OCI-M1 (cell line): ENCODE measurements around the gene VASH1.

Experiments used
- DNase-seq: peaks from one replicate; lab custom pipeline; 2025; lab: John Stamatoyannopoulos, UW

Gene VASH1

DNA sequence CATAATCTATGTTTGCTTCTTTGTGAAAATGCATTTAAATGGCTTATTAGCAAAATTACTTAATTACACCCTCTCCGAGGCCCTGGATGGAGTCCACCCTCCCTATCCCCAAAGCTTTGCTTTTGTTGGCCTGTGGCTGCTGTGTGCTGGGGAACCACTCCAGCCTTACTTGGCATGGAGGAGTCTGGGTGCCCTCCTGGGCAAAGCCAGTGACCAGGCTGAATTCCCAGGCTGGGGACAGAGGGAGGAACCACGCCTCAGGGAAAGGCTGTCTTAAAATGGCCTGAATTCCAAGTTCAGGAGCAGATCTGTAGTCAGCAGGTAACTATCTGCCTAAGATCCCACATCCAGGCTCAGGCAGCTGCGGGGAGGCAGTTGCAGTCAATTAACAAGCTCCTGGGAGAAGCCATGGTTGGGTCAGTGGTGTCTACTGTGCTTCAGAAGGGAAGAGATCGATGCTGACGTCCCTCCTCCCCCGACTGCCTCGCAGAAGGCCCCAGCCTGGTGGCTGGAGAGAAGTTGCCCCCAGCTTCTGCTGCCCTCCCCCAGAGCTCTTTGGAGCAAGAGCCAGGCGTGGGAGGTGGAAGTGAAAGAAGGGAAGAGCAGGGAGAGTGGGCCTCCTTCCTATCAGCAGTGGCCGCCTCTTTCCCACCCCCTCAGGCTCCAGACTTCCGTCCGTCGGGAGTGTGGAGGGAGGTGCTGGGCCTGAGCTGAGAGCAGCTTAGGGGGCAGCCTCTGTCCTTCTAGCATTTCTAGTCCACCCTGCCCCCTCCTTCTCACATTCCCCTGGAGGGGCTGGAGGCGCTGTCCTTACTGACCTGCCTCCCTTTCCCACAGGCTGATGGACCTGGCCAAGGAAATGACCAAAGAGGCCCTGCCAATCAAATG is 11.3 kb downstream of the VASH1 start:
- DNase-seq, result peak; percentile 72

DNA sequence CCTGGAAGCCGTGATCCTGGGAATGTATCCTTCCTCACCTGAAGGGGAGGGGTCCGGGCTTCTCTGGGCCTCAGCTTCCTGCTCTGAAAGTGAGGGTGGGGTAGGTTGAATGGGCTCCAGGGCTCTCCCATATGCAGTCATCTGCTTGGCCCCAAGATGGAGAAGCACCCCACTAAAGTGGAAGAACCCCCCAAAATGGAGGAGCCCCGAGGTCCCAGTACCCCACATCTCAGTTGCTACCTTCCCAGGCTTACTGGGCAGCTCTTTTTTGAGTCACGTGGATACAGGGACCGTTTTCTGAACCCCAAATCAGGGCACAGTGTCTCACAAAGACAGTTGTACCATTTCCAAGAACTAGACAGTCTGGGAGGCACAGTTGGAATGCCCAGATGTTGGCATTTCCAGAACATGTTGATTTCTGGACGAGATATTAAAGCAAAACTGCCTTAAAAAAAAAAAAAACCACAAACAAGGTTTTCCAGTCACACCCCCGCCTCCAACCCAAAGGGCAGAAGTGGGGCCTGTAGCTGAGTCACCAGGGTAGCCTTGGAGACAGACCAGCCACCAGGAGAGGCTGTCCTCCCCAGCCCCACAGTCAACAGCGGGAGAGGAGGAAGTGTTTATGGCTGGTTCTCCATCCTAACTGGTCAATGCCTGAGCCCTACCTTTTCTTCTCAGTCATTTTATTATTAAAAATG is 12.1 kb downstream of the VASH1 start:
- DNase-seq, result peak; percentile 85

DNA sequence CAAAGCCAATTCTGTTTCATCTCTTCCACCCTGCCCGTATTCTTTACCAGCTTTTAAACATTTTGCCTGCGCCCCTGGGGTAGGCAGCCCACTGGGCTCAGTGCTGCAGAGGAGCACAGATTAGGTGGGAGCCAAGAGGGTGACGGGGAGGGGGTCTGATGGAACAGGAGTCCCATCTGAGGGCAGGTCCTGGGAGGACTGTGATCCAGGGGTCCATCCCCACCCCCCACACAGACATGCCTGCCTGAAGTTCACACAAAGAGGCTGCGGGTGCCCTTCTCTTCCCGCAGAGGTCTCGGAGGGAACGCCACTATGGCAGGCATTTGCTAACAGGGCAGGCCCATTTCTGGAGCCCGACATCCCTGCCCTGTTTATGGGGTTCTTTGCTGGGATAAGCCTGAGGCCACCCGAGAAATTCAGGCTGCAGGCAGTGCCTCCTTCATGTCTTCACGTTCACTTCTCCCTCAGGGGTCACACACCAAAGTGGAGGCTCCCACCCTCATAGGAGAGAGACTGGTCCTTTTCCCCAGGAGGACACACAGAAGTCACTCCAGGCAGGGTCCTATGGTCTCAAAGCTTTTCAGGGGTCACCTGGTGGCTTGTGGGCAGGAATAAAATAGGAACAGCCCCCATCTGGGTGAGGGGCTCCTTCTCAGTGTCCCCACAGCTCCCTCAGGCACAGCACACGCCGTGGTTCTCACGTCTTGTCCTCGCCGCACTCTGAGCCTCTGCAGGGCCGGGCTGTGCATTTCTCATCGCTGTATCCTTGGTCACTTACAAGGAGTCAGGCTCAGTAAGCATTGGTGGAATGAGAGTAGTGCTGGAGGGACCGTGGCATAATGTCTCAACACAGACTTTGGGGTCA is 12.9 kb downstream of the VASH1 start:
- no peak for DNase-seq

DNA sequence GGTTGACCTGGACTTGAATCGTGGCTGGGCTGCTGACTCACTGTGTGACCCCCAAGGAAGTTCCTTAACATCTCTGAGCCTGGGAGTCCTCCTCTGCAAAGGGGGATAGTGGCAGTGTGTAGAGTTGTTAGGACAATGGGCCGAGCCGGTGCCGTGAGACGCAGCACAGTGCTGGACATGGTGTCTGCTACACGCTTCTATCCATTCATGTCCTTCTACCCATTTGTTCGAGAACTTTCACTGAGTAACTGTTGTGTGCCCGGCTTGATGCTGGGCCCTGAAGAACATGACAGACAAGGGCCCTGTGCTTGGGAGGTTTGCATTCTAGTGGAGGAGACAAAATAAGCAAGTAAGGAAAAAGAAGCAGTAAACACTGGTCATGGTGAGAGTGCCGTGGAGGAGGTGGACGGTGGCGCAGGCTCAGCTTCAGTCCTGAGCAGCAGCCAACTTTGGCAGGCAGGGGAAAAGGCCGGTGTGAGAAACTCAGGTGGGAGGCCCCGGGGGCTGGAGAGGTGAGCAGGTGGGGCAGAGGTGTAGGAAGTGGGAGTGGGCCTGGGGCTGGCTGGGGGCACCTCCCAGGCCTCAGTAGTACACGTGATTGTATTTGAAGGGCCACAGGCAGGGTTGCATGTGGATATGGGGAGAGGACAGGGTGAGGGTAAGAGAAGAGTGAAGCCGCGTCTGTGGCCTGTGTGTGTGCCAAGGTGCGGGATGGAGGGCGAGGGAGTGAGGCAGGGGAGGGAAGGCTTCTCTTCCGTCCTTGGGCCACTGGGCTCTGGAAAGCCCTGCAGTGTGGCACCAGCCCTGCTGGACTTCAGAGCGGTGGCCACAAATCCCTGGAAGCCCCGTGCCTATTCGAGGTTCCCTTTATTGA is 13.8 kb downstream of the VASH1 start:
- no peak for DNase-seq

DNA sequence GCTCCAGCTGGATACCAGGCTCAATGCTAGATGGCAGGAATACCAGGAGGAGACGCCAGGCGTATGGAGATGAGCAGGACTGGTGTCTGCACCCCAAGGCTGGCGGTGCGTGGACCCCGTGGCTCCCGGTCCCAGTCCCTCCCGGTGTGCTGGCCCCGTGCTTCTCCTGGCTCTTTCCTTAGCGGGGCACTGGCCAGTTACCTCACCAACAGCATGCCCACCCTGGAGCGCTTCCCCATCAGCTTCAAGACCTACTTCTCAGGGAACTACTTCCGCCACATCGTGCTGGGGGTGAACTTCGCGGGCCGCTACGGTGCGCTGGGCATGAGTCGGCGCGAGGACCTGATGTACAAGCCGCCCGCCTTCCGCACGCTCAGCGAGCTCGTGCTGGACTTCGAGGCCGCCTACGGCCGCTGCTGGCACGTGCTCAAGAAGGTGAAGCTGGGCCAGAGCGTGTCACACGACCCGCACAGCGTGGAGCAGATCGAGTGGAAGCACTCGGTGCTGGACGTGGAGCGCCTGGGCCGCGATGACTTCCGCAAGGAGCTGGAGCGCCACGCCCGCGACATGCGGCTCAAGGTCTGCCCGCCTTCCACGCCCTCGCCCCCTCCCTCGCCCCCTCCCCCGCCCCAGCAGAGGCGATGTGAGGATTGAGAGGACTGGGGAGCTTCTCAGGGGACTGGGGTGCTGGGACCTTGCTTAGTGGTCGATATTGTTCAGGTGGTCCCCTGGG is 14.6 kb downstream of the VASH1 start:
- DNase-seq, result no peak

DNA sequence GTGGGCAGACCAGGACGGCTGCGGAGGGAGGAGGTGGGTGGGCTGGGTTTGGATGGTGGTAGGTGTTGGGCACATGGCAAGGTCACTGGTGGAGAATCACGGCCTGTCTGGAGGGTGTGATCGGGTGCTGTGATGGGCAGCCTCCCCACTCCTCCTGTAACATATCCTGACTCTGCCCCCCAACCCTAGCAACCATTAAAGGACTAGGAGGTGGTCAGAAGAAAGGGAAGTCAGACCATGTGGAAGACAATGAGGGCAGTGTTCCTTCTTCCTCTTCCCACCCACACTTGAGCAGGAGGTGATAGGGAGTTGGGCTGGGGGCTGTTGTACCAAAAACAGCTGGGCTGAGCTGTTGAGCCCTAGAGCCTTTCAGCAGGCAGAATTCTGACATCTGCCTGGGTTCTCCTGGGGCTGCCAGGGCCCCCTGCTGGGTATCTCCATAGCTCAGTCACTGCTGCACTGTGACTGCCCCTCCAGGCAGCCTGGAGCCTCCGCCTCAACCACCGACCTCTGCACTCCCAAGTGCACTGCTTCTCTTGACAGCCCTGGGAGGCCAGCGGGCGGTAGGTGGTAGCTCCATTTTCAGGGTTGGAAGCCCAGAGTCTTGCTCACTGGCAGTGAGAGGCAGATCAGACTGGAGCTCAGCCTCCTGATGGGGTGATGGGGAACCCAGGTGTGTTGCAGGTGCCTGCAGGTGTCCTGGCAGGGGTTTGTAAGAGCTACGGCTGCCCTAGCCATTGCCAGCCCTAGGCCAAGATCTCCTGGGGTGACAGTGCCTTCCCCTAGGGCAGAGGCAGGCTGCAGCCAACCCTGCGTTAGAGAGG is 15.4 kb downstream of the VASH1 start:
- DNase-seq, result peak; percentile 42

DNA sequence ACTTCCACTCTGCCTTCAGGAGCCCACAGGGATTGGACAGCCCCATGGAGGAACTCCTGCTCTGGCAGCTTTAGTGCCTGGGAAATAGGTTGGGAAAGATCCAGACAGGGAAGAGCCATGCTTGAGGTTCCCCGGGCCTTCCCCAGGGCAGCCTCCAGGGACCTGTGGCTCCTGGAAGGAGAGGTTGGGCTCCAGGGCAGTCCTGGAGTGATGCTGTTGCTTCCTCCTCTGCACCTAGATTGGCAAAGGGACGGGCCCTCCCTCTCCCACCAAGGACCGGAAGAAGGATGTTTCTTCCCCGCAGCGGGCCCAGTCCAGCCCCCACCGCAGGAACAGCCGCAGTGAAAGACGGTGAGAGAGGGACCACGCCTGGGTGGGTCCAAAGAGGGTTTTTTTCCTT is 16.5 kb downstream of the VASH1 start:
- no peak for DNase-seq

DNA sequence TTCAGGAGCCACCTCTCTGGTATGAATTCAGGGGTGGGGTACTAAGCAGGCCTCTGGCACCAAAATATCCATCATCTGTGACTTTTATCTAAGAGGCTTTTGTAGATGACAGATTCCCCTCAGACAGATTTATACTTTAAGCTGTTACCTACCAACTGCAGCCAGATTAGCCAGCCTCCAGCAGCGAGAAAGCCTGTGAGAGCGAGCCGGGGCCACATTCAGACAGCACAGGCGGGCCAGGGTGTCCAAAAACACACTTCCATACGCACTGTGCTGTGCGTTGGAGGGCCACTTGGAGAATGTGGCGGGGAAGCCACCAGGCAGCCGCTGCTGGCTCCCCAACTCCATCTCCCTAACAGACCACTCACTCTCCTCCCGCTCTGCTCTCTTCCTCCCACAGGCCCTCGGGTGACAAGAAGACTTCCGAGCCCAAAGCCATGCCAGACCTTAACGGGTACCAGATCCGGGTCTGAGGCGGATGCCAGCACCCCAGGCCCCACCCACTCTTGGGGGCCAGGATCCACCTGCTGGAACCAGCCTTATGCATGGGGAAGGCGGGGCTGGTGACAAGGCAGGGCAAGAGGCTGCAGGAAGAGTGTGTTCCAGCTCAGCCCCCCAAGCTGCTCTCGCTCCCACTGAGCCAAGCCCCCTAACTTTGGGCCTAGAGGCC is 17.4 kb downstream of the VASH1 start:
- DNase-seq, result no peak

DNA sequence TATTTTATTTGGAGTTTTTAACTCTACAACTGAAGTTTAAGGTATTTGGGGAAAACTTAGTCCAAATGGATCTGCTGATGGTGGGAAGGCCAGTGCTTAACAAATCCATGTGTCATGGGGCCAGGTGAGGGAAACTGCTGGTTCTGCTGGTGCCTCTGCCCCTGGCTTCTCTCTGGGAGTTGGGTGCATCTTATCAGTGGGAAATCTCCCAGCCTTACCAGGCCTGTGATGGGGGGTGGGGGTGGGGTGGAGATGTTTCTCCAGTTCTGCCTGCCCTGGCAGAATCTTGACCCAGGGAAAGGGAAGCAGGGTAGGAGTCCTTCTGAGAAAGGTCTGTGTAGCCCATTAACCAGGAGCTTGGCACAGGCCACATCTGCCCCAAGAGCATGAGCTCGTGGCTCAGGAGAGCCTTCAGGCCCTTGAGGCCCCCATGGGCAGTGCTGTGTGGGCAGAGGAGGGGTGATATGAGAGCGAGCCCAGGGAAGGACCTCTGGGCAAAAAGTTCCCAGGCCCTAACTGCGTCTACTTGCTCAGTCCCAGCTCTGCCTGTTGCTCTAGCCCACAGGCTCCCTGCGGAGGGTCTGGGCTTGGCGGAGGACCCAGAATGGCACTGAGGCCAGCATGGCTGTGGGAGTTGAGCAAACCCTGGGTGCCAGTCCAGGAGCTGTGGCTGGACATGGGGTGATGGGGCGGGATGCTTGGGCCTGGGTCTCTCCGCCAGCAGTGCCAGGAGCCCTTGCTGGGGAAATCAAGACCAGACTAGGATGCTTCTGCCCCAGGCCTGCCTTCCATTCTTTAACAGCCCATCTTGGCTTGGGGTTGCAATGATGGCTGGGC is 18.2 kb downstream of the VASH1 start:
- DNase-seq, result no peak

DNA sequence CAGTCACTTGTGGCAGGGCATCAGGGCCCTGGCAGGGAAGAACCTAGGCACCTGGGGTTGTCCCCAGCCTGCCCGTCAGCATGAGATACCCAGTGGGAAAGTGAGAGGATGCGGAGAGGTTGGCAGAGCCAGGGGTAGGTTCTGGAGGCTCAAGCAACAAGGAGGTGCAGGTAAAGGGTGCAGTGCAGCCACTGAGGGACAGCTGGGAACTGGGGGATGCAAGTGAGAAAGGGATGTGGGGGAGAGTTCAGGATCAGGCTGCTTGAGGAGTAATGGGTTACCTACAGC is 18.7 kb downstream of the VASH1 start:
- DNase-seq, result no peak

DNA sequence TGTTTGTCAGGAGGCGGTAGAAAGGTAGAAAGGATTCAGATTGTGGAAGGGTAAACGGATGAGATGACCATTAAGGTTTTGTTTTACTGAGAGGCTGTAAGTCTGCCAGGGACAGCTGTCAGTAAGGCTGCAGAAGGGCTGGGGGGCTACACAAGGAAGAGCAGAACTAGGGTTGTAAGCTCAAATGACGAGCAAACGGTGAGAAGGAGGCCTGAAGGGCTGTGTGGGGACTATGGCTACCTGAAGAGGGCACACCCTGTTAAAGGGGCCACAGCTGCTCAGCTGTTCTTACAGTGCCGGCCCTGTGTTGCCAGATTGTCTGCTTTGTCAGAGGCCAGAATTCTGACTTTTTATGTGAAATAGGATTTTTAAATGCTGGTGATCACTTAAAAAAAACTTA is 19.1 kb downstream of the VASH1 start:
- no peak for DNase-seq

DNA sequence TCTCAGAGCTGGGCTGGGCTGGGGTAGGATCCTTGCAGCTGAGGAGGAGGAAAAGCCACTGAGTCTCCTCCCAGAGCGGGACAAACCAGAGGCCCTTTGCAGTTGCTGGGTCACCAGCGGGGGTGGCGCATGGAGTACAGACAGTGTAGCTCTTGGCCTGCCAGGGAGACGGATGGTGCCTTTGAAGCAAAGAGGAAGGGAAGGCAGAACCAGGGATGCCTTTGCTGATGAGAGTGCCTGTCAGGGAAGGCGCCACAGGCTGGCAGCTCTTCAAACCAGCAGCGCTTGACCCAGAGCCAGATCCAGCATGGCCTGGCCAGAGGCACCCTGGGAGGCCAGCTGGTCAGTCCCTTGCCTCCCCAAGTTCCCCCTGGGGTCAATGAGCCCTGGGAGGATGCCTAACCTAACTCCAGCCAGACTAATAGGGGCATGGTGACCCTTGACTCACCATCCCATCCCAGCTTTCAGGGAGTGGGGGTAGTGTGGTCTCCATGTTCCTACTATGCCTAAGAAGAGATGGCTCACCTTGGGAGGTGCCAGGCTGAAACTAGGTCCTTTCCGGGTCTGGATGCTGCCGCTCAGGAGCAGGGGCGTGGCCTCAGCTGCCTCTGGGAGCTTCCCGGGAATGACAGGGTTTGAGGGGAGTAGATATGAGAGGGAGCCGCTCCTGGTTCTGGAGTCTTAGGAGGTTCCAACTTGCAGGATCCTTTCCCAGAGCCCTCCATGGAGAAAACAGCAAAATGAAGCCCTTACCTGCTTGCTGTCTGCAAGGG is 19.8 kb downstream of the VASH1 start:
- no peak for DNase-seq

DNA sequence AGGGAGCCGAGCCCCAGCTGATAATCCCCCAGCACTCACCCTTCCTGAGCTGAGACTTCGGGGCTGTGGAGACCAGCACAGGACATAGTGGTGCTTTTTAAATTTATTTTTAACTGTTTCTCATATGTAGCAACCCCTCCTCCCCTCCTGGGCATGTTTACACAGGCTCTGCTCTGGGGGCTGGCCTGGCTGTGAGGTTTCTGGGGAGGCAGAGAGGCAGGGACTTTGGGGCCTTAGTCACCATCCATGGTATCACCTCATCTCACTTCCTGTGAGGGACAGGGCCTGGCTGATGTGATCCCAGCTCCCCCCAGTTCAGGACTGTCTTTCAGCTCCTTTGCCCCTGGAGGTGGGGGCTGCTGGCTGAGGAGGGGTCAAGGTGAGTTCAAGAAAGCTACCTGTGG is 20.4 kb downstream of the VASH1 start:
- no peak for DNase-seq

DNA sequence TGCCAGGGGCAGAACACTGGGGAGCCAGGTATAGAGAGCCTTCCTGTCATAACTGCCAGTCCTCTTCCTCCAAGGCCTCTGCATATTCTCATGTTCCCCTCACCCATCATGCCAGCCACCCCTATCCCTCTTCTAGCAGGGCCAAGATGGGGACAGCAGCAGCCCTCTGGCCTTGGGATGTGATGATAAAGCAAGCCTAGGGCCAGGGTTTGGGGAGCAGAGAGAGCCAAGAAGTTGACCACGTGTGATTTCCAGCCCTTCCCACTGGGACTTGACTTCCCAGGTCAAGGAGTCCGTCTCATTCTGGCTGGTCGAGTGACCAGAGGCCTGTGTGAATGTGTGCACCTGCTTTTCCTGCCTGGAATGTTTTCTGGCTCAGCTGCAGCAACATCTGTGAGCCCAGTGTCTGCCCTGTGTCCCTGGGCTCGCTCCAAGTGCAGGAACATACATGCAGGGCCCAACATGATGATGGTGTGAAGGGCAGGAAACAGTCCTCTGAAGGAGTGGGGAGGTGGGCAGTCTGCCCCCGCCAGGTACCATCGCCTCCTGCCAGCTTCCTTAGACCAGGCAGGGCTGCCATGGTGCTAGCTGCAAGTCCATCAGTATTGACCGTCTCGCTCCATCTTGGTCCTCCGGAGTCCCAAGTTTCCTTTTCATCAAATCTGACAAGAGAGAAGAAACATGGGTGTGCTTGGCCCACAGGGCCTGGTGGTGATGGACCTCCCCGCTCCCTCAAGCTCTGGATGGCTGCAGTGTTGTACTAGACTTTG is 21.0 kb downstream of the VASH1 start:
- no peak for DNase-seq

DNA sequence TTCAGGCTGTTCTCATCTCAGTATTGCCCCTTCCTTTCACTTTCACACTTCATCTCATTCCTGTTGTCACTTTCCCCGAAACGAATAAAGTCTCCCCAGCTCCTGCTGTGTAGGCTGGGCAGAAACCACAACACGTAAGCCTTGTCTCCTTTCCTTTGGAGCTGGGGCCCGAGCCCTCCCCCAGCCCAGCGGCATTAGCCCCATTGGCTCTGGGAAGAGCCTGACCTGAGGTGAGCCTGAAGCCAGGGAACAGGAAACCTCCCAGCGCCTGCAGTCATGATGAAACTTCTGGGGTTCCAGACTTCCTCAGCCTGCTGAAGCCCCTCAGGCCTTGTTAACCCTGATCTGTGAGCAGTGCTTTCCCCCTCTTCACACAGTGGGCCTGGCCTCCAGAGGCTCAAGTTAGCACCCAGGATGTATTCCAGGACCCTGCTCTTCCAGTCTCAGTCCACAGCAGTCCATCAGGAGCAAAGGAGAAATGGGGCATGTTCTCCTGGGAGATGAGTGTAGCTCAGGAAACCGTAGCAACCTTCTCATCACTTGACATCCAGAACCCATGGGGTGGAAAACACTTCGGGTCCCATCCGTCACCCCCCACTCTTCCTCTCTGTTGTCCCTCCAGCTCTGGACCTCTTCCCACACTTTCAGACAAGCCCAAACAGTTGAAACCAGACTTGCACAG is 21.8 kb downstream of the VASH1 start:
- DNase-seq, result no peak

DNA sequence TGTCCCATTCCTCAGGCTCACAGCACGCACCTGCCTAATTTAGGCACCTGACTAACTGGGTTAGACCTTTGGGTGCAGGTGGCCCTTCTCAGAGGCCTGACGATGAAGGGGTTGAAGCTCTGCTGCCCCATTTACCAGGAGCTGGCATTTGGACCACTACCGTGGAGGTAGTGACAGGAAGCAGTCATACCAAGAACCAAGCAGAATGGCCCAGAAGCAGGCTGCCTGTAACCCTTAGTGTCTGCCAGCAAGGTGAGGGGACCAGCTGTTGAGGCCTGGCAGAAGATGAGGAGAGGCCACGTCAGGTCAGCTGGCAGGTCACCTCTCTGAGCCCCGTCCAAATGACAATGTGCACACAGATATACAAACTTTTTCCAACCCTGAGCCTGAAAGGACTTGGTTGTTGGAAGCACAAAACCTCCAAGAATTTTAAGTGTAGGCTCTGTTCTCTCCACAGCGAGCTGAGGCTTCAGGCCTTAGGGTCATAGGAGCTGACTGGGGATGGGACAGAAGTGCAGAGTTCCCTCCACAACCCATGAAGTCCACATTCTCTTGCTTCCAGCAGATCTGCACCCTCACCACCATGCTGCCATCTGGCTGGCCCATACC is 23.1 kb downstream of the VASH1 start:
- no peak for DNase-seq
